Mucosa of descending colon (tissue), 3 donors: ENCODE measurements around the gene FBXL17. TPM values are rescaled to one million over a fixed set of nuclear protein-coding genes. Genes with fewer than 3 reads are reported as not detected.

Experiments used
- ATAC-seq: fragments of 200-7000 bp; cut with Tn5 transposase; one replicate; pipeline ENCODE4 v1.9.1; 2020; ENCODE audit warnings: mild to moderate bottlenecking, moderate library complexity
- DNase-seq, 3 donors: peaks; one replicate each; pipeline ENCODE4 v3.0.0-alpha.2; 2020
- H3K36me3 ChIP-seq: fragments of 200-600 bp; one replicate; pipeline ENCODE4 v1.8.0; 2021; ENCODE audit warnings: low read depth, mild to moderate bottlenecking
- H3K4me1 ChIP-seq: fragments of 200-600 bp; one replicate; pipeline ENCODE4 v1.8.0; 2021; ENCODE audit warnings: low read depth, mild to moderate bottlenecking
- H3K4me3 ChIP-seq: fragments of 200-600 bp; one replicate; pipeline ENCODE4 v1.8.0; 2021; ENCODE audit warnings: mild to moderate bottlenecking
- H3K9me3 ChIP-seq: fragments of 200-600 bp; one replicate; pipeline ENCODE4 v1.8.0; 2021; ENCODE audit warnings: mild to moderate bottlenecking
- CTCF ChIP-seq: fragments of 200-600 bp; IDR thresholded peaks from one replicate; pipeline ENCODE4 v1.8.0; 2022; ENCODE audit warnings: antibody characterized with exemption, mild to moderate bottlenecking
- intact Hi-C, 2 donors: fragments of 100-400 bp; cut with DNase I in 1 of 2; cut with micrococcal nuclease in 1 of 2; formaldehyde crosslinking; loops; one replicate each; pipeline versions ENCODE4 v1.11.0 to v1.11.1; 2022; cut with DNase I, micrococcal nuclease
- total RNA-seq, 3 donors: library from RNA; stranded (reverse); fragmentation: NEBNext Ultra II Directional in 2 of 3; extraction: Animal tissue kit (Norgen Biotek cat#: 25700) in 2 of 3; gene quantifications; one replicate each; pipeline versions ENCODE4 v1.2.1 to v1.2.4, GENCODE V29; 2021 to 2023
- donor health status: DM: no; HTN: no; CAD: no; lungs with moderate emphysema.
- donor health status: DM: no; HTN: no; CAD: no.
- donor health status: DM: no; HTN: yes; CAD: no.

The FBXL17 gene
- total RNA-seq, 3 donors from 2014 or later, result 22.8 to 25.6 (median 23.8) TPM

DNA sequence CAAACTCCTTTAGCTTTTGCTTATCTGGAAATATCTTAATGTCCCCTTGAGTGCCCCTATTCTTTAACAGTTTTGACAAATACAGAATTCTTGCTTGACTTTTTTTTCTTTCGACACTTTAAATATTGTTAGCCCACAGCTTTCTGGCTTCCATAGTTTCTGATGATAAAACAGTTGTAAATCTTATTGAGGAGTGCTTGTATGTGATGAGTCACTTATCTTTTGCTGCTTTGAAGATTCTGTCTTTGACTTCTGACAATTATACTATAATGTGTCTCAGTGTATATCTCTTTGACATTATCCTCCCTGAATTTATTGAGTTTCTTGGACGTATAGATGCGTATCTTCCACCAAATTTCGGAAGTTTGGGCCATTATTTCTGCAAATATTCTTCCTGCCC, 21.6 kb downstream of the FBXL17 start:
- ATAC-seq (no peak), DNase-seq (no peak)
- no peaks in the 10 kb centered on the region for H3K36me3 ChIP-seq
- H3K4me1 ChIP-seq, result no peaks in the 10 kb centered on the region
- H3K9me3 ChIP-seq, result no peaks in the 10 kb centered on the region
- H3K4me3 ChIP-seq, result no peak overlapping the region
- TF ChIP-seq CTCF, result no peak
- intact Hi-C loops, result no loop called here

GRCh38 chr5:108356286-108356685, 25.6 kb downstream of the FBXL17 start:
- no peaks in the 10 kb centered on the region for H3K4me1 ChIP-seq
- no peak for TF ChIP-seq CTCF
- no peak overlapping the region for H3K4me3 ChIP-seq
- DNase-seq, result no peak
- ATAC-seq, result no peak
- no peaks in the 10 kb centered on the region for H3K9me3 ChIP-seq
- no peaks in the 10 kb centered on the region for H3K36me3 ChIP-seq
- intact Hi-C loops, result no loop called here

DNA sequence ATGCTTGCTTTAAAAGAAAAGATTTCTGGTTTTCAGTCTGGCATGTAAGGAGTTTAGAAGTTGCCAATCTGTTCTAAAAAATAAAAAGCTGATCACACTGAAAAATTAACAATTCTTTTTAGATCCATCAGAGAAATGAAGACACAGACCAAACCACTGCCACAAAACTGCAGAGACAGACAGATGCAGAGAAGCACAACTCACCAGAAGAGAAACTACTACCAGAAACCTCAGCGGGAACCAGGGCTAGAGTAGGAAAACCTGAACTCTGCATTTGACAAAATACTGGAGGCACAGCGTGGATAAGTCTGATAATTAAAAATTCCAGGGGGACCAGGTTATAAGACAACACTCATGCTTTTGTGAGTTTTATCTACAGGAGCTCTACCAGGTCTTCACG, 28.8 kb downstream of the FBXL17 start:
- no peaks in the 10 kb centered on the region for H3K36me3 ChIP-seq
- H3K4me1 ChIP-seq, result no peaks in the 10 kb centered on the region
- ATAC-seq (no peak), DNase-seq (no peak)
- TF ChIP-seq CTCF, result no peak
- no peaks in the 10 kb centered on the region for H3K9me3 ChIP-seq
- intact Hi-C loops, result no loop called here
- no peak overlapping the region for H3K4me3 ChIP-seq

GRCh38 chr5:108345541-108346171, 36.2 kb downstream of the FBXL17 start:
- no peak overlapping the region for H3K4me3 ChIP-seq
- no peak for DNase-seq
- no peaks in the 10 kb centered on the region for H3K9me3 ChIP-seq
- intact Hi-C loops, result loop anchor here (2.0 to 10.0 kb wide), 2 partner anchors 81 to 85 kb away; no protein-coding TSS in a partner anchor
- no peak for TF ChIP-seq CTCF
- no peaks in the 10 kb centered on the region for H3K36me3 ChIP-seq
- ATAC-seq, result peak; percentile 84
- peaks cover 12% of the 10 kb centered on the region for H3K4me1 ChIP-seq

GRCh38 chr5:108344103-108344822, 37.6 kb downstream of the FBXL17 start:
- DNase-seq (peak in 1 of 3 donors; percentile 15), ATAC-seq (peak; percentile 82)
- Histone ChIP-seq H3K9me3 (no peaks in the 10 kb centered on the region), H3K36me3 (no peaks in the 10 kb centered on the region), H3K4me1 (peaks cover 12% of the 10 kb centered on the region), H3K4me3 (no peak overlapping the region)
- intact Hi-C loops, result loop anchor here (2.0 to 10.0 kb wide), 2 partner anchors 79 to 83 kb away; no protein-coding TSS in a partner anchor
- TF ChIP-seq CTCF, result no peak
